ENCODE measurements around the gene DPYD.

DPYD gene

GRCh38 chr1:97906567-97907241, 14.1 kb downstream of the DPYD start:
- no peak for DNase-seq (ENCODE audit: low read depth)

GRCh38 chr1:97905141-97905940, 15.5 kb downstream of the DPYD start:
- no peak for DNase-seq (ENCODE audit: low read depth)

DNA sequence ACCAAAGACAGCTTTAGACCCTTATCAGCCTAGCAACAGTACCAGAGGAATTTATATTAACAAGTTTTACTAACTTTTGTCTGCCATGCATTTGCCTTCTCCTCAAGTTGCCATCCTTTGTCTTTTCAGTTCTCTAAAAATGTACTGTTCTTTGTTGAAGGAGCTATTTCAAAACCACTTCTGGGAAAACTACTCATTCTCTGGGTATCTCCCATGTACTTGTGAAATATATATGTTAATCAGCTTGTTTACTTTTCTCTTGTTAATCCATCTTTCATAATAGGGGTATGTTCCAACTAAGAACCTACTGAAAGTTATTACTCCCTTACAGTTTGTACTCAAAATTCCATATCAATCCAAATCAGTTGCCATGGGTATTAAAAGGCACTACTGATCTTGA, 16.3 kb downstream of the DPYD start:
- no peak for DNase-seq (ENCODE audit: low read depth)

- DNase-seq (ENCODE audit: low read depth): no peak
Observed at GRCh38 chr1:97903626-97904025, 17.2 kb downstream of the DPYD start.

DNA sequence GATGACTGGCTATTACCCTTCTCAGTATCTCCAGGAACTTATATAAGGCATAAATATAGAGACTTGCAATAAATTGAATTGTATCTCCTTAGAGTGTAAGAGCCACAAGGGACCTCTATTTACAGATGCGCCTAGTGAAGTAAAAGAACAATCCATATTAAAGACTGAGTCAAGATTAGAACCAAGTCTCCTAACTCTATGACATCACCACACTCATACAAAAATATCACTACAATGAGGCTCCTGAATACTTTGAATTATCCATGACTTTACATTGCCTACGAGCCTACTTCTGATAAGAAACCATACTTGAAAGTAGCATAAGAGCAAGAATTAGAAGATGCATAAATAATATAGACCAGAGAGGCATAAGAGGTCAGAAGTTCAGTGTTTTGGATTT, 18.8 kb downstream of the DPYD start:
- no peak for DNase-seq (ENCODE audit: low read depth)

DNA sequence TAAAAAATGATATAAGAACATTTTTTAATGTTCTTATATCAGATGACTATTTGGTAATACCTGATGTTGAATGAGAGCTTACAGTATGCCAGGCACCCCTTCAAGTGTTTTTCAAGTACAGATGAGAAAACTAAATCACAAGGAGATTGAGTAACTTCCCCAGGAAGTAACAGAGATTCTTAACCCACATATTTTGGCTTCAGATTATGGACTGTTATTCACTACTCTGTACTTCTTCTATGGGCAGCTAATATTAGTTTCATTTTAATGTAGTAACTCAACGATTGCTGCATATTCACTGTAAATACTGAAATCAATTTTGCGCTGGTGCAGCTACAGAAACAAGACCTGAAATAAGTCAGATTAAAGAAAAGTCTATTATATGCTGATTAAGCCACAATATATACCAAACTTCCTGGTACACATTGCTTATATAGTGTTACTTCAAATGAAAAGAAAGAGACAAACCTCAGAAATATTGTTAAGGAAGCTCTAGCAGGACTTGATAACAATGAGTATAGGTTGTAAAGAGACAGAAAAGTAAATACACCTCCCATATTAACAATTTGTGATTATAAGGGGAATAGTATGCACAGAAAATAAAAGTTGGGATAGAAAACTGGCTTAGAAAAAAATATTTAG, 19.7 kb downstream of the DPYD start:
- no peak for DNase-seq (ENCODE audit: low read depth)

GRCh38 chr1:97898948-97899347, 21.9 kb downstream of the DPYD start:
- DNase-seq (ENCODE audit: low read depth): no peak

DNA sequence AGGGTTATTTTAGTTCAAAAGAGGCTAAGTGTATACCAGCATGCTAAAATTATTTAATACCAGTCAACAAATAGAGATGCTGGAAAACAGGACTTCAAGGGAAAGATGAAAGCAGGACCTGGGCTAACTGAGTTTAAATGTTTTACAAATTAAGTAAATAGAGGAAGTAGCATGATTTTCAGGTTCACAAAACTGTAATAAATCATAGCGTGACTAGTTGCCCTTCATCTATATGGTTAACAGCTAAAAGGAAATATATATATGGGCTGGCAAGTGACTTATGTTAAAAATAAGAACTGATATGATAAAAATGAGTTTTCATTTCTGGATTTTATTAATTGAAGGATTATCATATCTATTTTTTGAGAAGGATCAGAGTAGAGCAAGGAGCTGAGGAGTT, 25.6 kb downstream of the DPYD start:
- DNase-seq (ENCODE audit: low read depth): no peak

DNA sequence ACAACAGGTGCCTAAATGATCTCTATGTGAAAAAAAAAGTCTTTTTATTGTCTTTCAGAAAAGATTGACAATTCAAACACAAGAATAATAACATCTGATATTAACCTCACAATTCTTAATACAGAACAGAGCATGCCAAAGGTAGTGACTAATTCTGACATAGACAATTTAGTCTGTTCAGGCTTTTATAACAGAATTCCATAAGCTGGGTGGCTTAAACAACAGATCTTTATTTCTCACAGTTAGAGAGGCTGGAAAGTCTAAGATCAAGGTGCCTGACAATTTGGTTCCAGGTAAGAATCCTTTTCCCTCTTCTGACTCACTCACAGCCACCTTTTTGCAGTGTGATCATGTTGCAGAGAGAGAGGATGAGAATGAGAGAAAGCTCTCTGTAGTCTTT, 27.0 kb downstream of the DPYD start:
- no peak for DNase-seq (ENCODE audit: low read depth)

DNA sequence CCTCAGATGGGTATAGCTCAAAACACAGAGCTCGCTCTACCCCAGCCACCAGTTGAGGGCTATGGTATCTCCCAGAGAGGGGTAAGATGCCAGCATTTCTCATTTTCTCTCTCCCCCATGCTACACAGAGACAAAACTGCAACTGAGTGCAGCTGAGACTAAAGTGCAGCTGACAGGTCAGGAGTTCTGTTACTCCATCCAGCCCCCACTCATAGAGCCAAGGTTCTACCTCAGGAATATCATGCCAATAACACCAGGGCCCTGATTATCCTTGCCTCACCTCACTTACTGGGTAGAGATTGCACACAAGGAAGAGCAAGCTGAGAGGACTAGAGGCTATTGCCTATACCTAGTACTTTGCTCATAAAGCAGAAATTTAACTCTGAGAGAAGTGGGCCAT, 34.6 kb downstream of the DPYD start:
- no peak for DNase-seq (ENCODE audit: low read depth)

DNA sequence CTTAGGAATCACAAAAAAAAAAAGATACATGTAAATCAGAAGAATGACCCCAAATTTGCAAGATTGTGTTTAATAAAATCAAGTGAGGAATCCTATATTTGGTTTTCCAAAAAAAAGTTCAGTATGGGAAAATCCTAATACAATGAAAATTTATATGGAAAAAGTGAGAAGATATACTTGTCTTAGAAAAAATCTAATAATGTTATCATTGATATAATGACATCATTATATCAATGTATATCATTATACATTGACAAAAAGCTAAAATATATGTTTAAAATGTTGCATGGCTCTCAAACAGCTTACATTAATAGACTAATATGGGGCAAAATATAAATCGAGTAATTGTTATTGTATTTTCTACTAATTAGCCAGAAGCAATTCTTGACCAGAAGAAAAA, 37.0 kb downstream of the DPYD start:
- DNase-seq (ENCODE audit: low read depth): no peak

- no peak for DNase-seq (ENCODE audit: low read depth)
Observed at GRCh38 chr1:97877307-97877706, 43.5 kb downstream of the DPYD start.

- no peak for DNase-seq (ENCODE audit: low read depth)
Observed at GRCh38 chr1:97875996-97876395, 44.8 kb downstream of the DPYD start.

- DNase-seq (ENCODE audit: low read depth): no peak
Observed at GRCh38 chr1:97870589-97870988, 50.2 kb downstream of the DPYD start.

GRCh38 chr1:97869441-97869840, 51.4 kb downstream of the DPYD start:
- no peak for DNase-seq (ENCODE audit: low read depth)

GRCh38 chr1:97867127-97867526, 53.7 kb downstream of the DPYD start:
- DNase-seq (ENCODE audit: low read depth): no peak

DNA sequence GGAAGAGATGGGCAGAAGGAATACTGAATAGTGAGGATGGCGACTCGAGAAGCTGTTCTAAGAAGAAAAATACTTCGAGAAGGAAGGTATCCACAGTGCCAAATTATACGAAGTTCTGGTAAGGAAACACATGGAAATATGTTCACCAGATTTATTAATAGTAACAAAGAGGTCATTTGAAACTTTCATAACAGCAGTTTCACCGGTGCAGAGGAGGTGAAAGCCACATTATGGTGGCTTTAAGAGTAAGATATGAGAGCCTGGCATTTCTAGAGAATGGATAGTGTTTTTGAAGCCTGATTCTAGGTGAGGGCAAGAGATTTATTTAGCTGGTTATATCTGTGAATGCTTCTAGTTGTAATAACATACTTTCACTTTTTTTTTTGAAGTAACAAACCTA, 56.2 kb downstream of the DPYD start:
- DNase-seq (ENCODE audit: low read depth): no peak

- no peak for DNase-seq (ENCODE audit: low read depth)
Observed at GRCh38 chr1:97853221-97853620, 67.6 kb downstream of the DPYD start.

GRCh38 chr1:97849345-97850340, 71.2 kb downstream of the DPYD start:
- DNase-seq (ENCODE audit: low read depth): no peak

- no peak for DNase-seq (ENCODE audit: low read depth)
Observed at GRCh38 chr1:97845805-97846204, 75.0 kb downstream of the DPYD start.

- DNase-seq (ENCODE audit: low read depth): no peak
Observed at GRCh38 chr1:97844552-97845089, 76.2 kb downstream of the DPYD start.

GRCh38 chr1:97841338-97841737, 79.5 kb downstream of the DPYD start:
- DNase-seq (ENCODE audit: low read depth): no peak
